ENCODE data around the gene SLC46A3.
A peak's percentile ranks its signal among the peaks of the same experiment; 100 is the strongest.

The SLC46A3 gene

DNA sequence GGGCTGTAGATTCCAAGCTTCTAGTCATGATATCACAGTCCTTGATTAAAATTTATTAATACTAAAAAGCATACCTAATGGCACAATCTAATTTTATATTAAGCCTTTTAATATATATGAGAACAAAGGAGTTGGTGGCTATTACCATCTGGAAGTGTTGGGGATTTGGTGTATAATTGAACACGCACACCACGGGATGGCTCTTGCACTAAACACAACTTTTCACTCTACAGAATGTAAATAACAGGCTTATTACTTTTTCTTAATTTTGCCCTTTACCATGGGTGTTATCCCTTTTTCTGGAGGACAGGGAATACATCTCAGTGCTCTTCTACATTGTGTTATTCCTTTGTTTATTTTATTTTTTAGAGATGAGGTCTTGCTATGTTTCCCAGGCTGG is 38.2 kb downstream of the SLC46A3 start:
- no peak for DNase-seq

DNA sequence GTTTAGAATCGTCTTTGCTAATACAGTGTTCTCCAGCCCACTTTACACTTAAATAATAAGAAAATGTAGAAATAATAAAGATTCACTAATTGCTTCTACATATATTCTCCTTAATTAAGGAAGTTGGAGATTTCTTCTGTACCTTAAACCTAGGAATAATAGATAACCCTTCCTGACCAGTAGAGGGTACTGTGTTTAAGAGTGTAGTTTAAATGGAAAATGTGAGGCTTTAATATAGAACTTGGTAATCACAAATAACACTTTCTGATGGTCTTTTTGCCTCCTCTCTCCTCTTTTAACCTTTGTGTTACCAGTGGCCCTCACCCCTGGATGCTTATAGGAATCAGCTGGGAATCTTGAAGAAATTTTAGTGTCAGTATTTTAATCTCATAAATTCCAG is 39.1 kb downstream of the SLC46A3 start:
- DNase-seq: peak; percentile 26

DNA sequence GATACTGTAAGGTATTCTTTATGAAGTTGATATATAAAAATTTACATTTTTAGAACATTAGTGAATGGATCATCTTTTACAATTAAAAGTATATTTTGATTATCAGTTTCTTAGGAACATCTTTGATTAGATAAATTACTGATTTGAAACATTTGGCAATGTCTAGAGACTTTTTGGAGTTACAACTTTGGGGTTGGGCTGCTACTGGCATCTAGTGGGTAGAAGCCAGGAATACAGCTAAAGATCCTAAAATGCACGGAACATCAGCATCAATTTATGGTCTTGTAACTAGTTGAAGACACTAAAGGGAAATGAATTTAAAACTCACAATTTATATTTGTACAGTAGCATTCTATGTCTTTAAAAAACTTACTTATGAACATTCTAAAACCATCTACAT is 40.0 kb downstream of the SLC46A3 start:
- peak; percentile 7 for DNase-seq

DNA sequence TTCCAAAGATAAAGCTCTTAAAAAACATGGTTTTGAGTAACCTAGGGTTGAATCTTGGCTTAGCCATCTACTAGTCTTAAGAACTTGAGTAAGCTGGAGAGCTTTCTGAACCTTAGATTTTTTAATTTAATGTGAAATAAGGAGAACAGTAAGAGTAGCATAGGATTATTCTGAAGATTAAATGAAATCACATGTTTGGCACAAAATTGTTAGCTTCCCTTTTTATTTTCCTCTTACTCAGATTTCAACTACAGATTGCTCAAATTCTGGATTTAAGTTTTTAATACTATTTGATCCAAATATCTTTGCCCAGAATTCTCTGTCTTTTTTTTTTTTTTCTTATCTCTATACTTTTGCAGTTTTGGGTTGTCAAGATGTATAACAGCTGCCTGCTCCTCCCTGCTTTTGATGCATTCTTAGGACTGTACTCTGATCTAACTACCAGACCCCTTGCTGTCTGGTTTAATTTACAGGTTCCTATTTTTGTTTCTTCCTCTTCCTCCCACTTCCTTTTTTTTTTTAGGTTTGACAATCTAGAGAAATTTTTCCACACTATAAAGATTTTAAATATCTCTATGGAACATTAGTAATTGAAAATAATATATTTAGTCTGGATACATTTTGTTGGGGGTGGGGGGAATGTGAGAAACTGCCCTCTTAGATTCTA is 47.5 kb downstream of the SLC46A3 start:
- DNase-seq: no peak

DNA sequence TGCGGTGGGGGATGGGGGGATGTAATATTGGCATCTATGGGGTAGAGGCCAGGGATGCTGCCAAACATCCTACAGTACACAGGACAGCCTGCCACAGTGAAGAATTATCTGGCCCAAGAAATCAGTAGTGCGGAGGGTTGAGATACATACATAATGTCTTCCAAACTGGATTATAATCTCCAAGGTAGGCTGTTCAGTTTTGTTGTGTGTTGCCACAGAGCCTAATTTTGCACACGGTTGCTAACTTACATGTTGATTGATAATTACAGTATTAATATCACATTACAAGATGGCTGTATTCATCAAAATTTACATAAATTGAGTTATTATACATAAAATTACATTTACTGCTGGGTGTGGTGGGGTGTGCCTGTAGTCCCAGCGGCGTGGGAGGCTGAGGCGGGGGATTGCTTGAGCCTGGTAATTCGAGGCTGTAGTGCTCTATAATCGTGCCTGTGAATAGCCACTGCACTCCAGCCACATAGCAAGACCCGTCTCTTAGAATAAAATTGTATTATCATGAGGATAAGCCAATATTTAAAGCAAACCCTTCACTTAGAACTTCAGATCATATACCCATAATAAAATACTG is 51.8 kb downstream of the SLC46A3 start:
- no peak for DNase-seq

DNA sequence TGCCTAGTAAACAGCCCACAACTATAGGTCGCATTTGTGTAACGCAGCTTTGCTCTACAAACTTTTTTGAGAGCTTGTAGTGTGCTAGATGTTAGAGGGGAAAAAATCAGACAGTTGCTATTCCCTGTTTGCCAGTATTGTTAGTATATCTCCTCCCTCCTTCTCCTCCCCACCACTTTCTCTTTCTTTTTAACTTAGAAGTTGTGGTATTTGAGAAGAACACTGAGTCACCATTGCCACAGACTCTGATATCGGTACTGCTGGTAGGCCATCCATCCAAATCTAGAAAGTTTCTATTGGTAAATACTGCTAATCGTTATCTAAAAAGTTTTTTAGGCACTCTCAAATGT is 59.2 kb downstream of the SLC46A3 start:
- DNase-seq: peak; percentile 36

DNA sequence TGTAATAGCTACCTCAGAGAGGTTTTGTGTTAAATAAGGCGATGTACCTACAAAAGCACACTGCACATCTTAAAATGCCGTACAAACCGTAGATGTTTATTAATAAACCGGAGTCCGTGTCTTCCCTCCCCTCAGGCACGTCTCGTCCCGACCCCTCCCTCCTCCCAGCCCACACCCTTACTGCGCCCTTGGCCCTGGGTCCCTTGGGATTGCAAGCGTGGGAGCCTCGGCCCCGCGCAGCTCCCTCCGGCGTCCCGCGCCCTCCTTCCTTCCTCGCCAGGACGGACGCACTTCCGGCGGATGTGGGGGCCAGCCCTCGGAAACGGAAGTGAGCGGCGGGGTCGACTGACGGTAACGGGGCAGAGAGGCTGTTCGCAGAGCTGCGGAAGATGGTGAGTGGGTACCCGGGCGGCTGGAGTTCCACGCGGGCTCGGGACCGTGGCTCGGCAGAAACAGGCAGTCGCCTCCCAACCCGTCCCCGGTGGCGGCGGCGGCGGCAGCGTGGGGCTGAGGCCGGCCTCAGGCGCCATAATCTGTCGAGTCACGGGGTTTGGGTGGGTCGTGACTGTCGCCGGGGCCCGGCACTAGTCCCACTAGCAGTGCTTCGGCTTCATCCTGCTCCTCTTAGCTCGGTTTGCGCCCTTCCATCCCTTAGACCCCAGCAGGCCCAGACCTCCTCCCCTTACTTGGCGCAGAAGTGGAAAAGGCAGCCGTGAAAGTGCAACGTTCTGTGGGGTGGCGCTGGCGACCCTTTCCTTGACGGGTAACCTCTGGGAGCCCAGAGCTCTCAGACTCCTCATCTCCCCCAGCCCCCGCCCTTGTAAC is 59.8 kb downstream of the SLC46A3 start, which contains the start of gene POMP:
POMP (plus strand) TSS at position 335 of the 825 bp plus-strand sequence; CDS start at position 390, 55 bp downstream.
- DNase-seq: peak; percentile 94

DNA sequence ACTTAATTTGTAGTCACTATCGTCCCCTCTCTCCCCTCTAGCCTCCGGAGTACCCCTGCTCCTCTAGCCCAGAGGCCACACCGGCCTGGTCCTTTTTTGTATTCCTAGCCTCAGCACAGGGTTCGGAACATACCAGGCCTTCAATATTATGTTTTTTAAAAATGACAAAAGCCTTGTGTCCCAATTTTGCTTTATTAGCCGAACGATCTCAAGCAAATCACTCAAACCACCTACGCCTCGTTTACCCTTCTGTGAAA is 60.3 kb downstream of the SLC46A3 start:
- DNase-seq: no peak

DNA sequence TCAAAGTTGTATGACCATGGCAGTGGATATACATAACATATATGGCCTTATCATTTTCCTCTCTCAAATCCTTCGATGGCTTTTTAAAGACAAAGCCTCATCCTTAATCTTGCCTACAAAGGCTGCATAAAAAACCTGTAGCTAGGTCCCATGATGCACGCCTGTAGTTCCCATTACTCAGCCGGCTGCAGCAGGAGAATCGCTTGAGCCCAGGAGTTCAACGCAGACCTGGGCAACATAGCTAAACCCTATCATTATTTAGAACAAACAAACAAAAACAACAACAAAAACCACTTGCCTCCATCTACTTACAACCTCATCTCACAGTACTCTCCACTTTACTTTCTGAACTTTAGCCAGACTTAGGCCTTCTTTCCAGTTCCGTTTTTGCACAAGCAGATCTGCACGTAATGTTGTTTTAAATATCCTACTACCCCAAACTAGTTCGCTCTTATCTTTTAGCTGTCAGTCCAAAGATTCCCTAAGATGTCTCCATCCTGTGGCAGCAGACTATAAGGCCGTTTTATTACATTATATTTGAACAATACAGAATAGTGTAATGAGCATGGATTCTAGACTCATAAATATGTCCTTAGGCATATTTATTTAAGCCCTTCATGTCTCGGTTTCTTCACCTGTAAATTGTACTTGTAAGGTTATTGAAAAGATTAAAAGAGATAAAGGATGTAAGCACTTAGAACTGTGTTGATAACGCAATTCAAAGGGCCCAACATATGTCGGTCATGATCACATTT is 60.8 kb downstream of the SLC46A3 start:
- peak; percentile 40 for DNase-seq

DNA sequence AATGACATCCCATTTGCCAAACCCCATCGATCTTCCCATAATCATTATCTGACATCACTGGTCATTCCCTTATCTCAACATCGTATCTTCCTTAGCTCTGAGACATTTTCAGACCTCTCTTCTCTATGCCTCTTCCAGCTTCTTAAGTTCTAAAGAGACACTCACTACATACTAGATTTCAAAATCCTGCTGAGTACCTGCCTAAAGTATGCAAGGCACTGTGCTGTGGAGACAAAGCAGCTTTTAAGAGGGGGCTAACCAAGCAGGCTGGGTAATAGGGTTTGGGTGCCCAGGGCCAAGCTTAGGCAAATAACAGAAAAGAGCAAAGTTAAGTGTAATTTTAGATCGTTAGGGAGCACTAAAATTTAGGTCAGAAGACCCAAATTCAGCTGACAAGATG is 63.2 kb downstream of the SLC46A3 start:
- DNase-seq: peak; percentile 56

DNA sequence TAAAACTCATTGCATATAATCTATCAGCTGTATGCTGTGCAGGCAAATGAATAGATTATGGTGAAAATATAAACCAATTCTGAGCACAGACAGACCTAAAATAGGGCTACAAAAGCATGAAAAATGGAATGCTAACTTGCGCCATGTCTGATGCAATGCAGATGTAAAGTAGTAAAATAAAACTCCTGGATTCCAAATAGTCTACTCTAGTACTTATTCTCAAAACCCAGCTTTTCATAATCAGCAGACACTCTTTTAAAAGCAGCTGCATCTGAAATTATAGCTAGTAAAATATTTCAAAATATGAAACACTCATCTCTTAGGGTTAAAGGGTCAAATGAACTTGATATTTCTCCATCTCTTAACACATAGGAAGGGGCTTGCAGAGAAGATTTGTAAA is 64.5 kb downstream of the SLC46A3 start:
- peak; percentile 57 for DNase-seq

DNA sequence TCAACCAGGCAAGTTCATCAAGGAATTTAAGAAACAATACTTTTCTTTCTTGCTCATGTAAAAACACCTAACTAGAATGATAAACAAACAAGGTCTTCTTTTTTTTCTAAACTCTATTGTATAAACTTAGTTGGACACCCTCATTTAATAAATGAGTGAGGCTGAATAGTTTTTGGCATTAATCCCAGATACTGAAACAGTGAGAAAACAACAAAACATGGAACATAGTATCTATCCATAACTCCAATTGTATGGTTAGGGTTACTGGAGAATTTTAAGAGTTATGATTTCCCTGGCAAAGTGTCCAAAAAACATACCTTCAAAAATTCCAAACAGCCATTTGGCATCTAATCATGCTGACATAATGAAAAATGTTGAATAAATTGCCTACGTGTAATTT is 65.7 kb downstream of the SLC46A3 start:
- no peak for DNase-seq

DNA sequence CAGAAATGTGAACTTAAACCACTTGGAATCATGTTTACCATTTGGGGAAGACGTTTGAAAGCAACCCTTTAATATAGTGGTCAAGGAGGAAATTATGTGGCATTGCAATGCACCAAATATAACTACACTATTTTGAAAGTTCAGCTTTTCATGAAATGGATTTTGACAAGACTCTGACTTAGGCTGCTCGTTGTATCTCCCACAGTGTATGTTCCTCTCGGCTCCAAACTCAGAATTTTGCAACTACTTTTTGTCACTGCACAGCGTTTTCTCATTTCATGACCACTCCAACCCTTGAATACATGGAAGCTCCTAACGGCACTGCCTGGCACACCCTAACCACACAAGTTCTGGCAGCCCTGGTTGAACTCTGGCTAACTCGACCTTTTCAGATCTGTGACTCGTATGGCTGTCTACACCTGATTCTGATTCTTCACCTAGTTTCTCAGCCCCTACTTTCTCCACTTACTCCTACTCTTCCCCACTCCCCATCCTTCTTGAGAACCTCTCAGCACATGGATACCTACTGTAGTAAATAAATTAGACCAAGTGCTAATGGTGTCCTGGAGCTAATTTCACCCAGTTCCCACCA is 66.9 kb downstream of the SLC46A3 start:
- no peak for DNase-seq

DNA sequence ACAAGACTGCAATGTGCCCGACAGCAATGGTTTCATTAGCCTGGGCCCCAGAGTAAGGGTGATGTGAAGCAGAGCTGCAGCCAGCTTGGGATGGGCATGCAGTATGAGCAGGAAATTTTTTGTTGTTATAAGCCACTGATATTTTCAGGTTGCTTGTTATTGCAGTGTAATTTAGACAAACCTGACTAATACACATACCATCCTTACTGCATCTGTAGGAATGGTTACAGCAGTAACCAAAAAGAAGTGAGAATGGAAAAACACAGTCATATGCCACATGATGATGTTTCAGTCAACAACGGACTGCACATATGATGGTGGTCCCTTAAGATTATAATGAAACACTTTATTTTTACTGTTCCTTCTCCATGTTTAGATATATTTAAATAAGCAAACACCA is 68.5 kb downstream of the SLC46A3 start:
- no peak for DNase-seq
